LNCAP (cell line): ENCODE data around the gene PHACTR1.

Source experiments
- CTCF ChIP-seq: fragments of 450-650 bp; IDR thresholded peaks from 2 replicates; pipeline ENCODE4 v1.5.1; 2017; ENCODE audit warnings: mild to moderate bottlenecking

PHACTR1 gene

GRCh38 chr6:12826584-12826983 lies 110.0 kb downstream of the PHACTR1 start:
- TF ChIP-seq CTCF: no peak

GRCh38 chr6:12827921-12828320 lies 111.4 kb downstream of the PHACTR1 start:
- no peak for TF ChIP-seq CTCF

GRCh38 chr6:12832226-12832735 lies 115.7 kb downstream of the PHACTR1 start:
- TF ChIP-seq CTCF: no peak

- TF ChIP-seq CTCF: no peak
Measured at GRCh38 chr6:12836009-12836408, 119.4 kb downstream of the PHACTR1 start.

- no peak for TF ChIP-seq CTCF
Measured at GRCh38 chr6:12841619-12842018, 125.1 kb downstream of the PHACTR1 start.

- TF ChIP-seq CTCF: no peak
Measured at GRCh38 chr6:12842114-12842513, 125.5 kb downstream of the PHACTR1 start.

GRCh38 chr6:12842658-12843057 lies 126.1 kb downstream of the PHACTR1 start:
- no peak for TF ChIP-seq CTCF
